ENCODE measurements around the gene PRSS57.

Gene PRSS57

DNA sequence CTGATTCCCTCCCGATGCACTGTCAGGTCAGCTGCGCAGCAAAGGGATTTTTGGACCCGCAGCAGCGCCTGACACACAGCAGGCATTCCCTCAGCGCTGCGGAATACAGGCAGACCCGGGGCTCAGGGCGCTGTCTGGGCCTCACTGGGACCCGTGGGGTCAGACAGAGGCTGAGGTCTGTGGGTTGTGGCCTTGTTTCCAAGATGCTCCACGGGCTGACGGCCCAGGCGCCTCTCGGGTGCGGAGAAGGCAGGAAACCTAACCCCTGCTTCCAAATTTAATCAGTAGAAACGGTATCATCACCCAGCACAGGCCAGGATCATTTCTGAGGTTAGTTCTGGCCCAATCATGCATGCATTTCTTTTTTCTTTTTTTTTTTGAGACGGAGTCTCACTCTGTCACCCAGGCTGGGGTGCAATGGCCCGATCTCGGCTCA lies 31.6 kb downstream of the PRSS57 start:
- no peak for DNase-seq
- intact Hi-C loops (cut with DNase I; ENCODE audit: low total_unique reads), result loop anchor here (5.0 kb wide), 1 partner anchor 249 kb away; the partner anchor contains the start of gene R3HDM4
- no peaks in the 10 kb centered on the region for H3K9me3 ChIP-seq
- peak overlapping the region; percentile 79 to 88 for H3K4me3 ChIP-seq
- H3K27me3 ChIP-seq, result no peaks in the 10 kb centered on the region
- peak overlapping the region; percentile 88 to 92 for H3K27ac ChIP-seq
- no peaks in the 10 kb centered on the region for H3K36me3 ChIP-seq
- TF ChIP-seq, protein P1, sequence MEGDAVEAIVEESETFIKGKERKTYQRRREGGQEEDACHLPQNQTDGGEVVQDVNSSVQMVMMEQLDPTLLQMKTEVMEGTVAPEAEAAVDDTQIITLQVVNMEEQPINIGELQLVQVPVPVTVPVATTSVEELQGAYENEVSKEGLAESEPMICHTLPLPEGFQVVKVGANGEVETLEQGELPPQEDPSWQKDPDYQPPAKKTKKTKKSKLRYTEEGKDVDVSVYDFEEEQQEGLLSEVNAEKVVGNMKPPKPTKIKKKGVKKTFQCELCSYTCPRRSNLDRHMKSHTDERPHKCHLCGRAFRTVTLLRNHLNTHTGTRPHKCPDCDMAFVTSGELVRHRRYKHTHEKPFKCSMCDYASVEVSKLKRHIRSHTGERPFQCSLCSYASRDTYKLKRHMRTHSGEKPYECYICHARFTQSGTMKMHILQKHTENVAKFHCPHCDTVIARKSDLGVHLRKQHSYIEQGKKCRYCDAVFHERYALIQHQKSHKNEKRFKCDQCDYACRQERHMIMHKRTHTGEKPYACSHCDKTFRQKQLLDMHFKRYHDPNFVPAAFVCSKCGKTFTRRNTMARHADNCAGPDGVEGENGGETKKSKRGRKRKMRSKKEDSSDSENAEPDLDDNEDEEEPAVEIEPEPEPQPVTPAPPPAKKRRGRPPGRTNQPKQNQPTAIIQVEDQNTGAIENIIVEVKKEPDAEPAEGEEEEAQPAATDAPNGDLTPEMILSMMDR (IDR thresholded peaks at IDR 0.05), result no peak
- peaks cover 0 to 56% (median 50%) of the 10 kb centered on the region in 4 donors for H3K4me1 ChIP-seq

GRCh38 chr19:662962-663681 lies 32.1 kb downstream of the PRSS57 start, which contains the start of gene RNF126:
Gene RNF126 (minus strand): TSS chr19:663214. CDS start chr19:663121, 93 bp downstream.
- peaks cover 0 to 62% (median 56%) of the 10 kb centered on the region in 4 donors for H3K4me1 ChIP-seq
- intact Hi-C loops (cut with DNase I; ENCODE audit: low total_unique reads), result loop anchor here (5.0 kb wide), 1 partner anchor 249 kb away; the partner anchor contains the start of gene R3HDM4
- H3K36me3 ChIP-seq, result no peaks in the 10 kb centered on the region
- peak within 1 kb of the TSS; percentile 88 to 92 for H3K27ac ChIP-seq
- peak; percentile 87 to 97 for DNase-seq
- TF ChIP-seq, protein P1 (IDR thresholded peaks at IDR 0.05), result peak in 1 of 2 experiments; percentile 14
- no peaks in the 10 kb centered on the region for H3K9me3 ChIP-seq
- no peaks in the 10 kb centered on the region for H3K27me3 ChIP-seq
- H3K4me3 ChIP-seq, result peak within 1 kb of the TSS; percentile 79 to 88

DNA sequence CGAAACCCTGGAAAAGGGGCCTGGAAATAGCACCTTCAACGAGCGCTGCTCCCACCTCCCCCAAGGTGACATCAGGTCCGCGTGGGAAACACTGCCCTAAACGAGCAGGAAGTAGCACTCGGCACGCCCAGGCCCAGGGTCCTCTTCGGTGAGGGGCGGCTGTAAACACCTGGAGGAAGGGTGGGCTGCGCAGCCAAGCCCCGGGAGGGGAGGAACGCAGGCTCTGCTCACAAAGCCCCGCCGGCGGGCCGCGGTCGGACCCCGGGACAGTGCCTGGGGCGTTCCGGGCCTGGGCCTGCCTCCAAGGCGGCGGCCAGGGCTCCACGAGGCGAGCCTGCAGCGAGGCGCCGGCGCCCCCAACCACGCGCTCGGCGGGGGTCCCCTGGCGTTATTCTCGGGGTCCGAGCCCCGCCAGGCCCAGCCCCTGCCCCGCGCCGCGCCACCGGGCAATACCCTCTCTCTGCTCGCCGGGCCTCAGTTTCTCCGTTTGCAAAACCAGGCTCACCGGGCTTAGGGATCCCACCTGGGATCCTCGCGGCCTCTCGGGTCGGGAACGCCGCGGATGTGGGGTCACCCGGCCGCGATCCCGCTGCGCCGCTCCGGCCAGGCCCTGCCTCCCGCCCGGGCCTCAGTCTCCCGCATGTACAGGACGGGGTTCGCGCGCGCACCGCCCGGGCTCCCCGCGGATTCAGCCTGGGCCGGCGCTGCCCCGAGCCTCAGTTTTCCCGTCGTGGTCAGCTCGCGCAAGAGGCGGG lies 32.9 kb downstream of the PRSS57 start:
- Histone ChIP-seq H3K36me3 (peaks cover 0 to 2% (median 0%) of the 10 kb centered on the region in 3 donors), H3K4me1 (peaks cover 0 to 69% (median 62%) of the 10 kb centered on the region in 4 donors), H3K27ac (peak overlapping the region; percentile 80 to 88), H3K4me3 (peak overlapping the region; percentile 79 to 88), H3K27me3 (no peaks in the 10 kb centered on the region), H3K9me3 (no peaks in the 10 kb centered on the region)
- intact Hi-C loops (cut with DNase I; ENCODE audit: low total_unique reads), result loop anchor here (5.0 kb wide), 1 partner anchor 250 kb away; the partner anchor contains the start of gene R3HDM4
- TF ChIP-seq, protein P1 (IDR thresholded peaks at IDR 0.05), result no peak
- no peak for DNase-seq

DNA sequence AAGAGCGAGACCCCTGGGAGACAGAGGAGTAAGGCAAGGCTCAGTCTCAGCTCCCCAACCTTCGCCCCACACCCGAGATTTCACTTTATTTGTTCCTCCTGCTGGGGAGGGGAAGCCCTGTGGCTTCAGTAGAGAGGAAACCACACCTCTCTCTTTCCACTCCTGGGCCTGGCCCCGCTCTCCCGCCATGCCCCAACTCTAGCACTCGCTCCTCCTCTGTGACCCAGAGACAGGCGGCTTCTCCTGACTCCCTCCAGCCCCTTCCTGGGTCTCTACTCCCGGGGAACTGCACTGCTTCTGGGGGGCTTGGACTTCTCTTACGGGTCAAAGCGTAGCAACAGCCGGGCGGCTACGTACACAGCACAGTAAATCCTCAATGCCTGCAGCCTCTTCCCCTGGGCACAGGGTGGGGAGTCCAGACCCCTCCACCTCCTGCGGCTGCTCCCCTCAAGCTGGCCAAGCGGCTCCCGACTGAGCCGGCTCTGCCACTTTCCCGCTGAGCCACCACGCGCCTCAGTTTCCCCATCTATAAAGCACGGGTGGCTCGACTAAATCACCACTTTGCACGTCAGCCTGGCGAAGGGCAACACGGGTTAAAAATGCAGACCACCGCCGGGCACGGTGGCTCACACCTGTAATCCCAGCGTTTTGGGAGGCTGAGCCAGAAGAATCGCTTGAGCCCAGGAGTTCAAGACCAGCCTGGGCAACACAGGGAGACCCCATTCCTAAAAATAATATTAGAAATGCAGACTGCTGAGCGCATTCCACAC lies 33.6 kb downstream of the PRSS57 start:
- DNase-seq, result no peak
- peak overlapping the region; percentile 80 to 88 for H3K27ac ChIP-seq
- H3K9me3 ChIP-seq, result no peaks in the 10 kb centered on the region
- peak overlapping the region; percentile 79 to 88 for H3K4me3 ChIP-seq
- intact Hi-C loops (cut with DNase I; ENCODE audit: low total_unique reads), result loop anchor here (5.0 kb wide), 1 partner anchor 251 kb away; the partner anchor contains the start of gene R3HDM4
- peaks cover 0 to 8% (median 0%) of the 10 kb centered on the region in 3 donors for H3K36me3 ChIP-seq
- TF ChIP-seq, protein P1 (IDR thresholded peaks at IDR 0.05), result no peak
- H3K4me1 ChIP-seq, result peaks cover 0 to 77% (median 64%) of the 10 kb centered on the region in 4 donors
- H3K27me3 ChIP-seq, result no peaks in the 10 kb centered on the region

Data from tibial artery (tissue), 4 donors.